GM23248 (cell line): ENCODE data around the gene PAX6. TPM values are rescaled to one million over a fixed set of nuclear protein-coding genes. Genes with fewer than 3 reads are reported as not detected.

ENCODE experiments used
- DNase-seq: peaks from one replicate; pipeline ENCODE4 v3.0.0-alpha.2; 2015
- H2AFZ ChIP-seq: fragments of 200-600 bp; sonication (generic); 2 replicates; pipeline ENCODE4 v1.6.1; 2016; ENCODE audit warnings: antibody characterized with exemption
- H3F3A ChIP-seq: fragments of 200-600 bp; sonication (generic); 2 replicates; pipeline ENCODE4 v1.6.1; 2016; ENCODE audit warnings: mild to moderate bottlenecking, antibody characterized with exemption, mixed run types; ENCODE audit not compliant: insufficient read depth
- H3K27ac ChIP-seq: fragments of 200-600 bp; sonication (generic); 2 replicates; pipeline ENCODE4 v1.5.1; 2016; ENCODE audit warnings: mild to moderate bottlenecking
- H3K27me3 ChIP-seq: fragments of 200-600 bp; sonication (generic); replicated peaks from 2 replicates; pipeline ENCODE4 v1.6.1; 2016; ENCODE audit warnings: mild to moderate bottlenecking; ENCODE audit not compliant: insufficient read depth
- H3K36me3 ChIP-seq: fragments of 200-600 bp; sonication (generic); 2 replicates; pipeline ENCODE4 v1.6.1; 2016; ENCODE audit warnings: low read depth, mild to moderate bottlenecking
- H3K4me1 ChIP-seq: fragments of 200-600 bp; sonication (generic); 2 replicates; pipeline ENCODE4 v1.6.1; 2016; ENCODE audit warnings: mild to moderate bottlenecking; ENCODE audit not compliant: insufficient read depth
- H3K4me2 ChIP-seq: fragments of 200-600 bp; sonication (generic); one replicate; pipeline ENCODE4 v1.6.1; 2016; ENCODE audit warnings: mild to moderate bottlenecking; ENCODE audit not compliant: unreplicated experiment
- H3K4me3 ChIP-seq: fragments of 200-600 bp; sonication (generic); 2 replicates; pipeline ENCODE4 v1.5.1; 2016; ENCODE audit warnings: mild to moderate bottlenecking
- H3K79me2 ChIP-seq: fragments of 200-600 bp; sonication (generic); 2 replicates; pipeline ENCODE4 v1.6.1; 2016; ENCODE audit warnings: mild to moderate bottlenecking; ENCODE audit not compliant: insufficient read depth
- H3K9ac ChIP-seq: fragments of 200-600 bp; sonication (generic); 2 replicates; pipeline ENCODE4 v1.6.1; 2016; ENCODE audit warnings: mild to moderate bottlenecking
- H3K9me2 ChIP-seq: fragments of 200-600 bp; sonication (generic); 2 replicates; pipeline ENCODE4 v1.6.1; 2016; ENCODE audit warnings: mixed run types, mild to moderate bottlenecking, moderate library complexity; ENCODE audit not compliant: insufficient read depth
- H3K9me3 ChIP-seq: fragments of 200-600 bp; sonication (generic); one replicate; pipeline ENCODE4 v1.6.1; 2017; ENCODE audit warnings: low read depth
- H4K20me1 ChIP-seq: fragments of 200-600 bp; sonication (generic); 2 replicates; pipeline ENCODE4 v1.6.0; 2016; ENCODE audit not compliant: insufficient read depth
- EZH2 ChIP-seq: fragments of 200-600 bp; sonication (generic); IDR thresholded peaks from 2 replicates; pipeline ENCODE4 v1.6.1; 2018; ENCODE audit warnings: antibody characterized with exemption, mild to moderate bottlenecking; ENCODE audit not compliant: insufficient read depth, poor library complexity, severe bottlenecking
- EZH2phosphoT487 ChIP-seq: fragments of 200-600 bp; sonication (generic); IDR thresholded peaks from 2 replicates; pipeline ENCODE4 v1.6.1; 2018; ENCODE audit warnings: antibody characterized with exemption, moderate library complexity, mild to moderate bottlenecking, low read depth; ENCODE audit not compliant: insufficient read depth
- WGBS, 2 experiments: methylation state at CpG; one replicate each; pipeline ENCODE4 v1.1.6; 2015 to 2017; ENCODE audit warnings: low lambda C conversion rate in 2 of 2, low coverage in 1 of 2; ENCODE audit errors: missing lambda C conversion rate in 2 of 2; 5-methylcytosine and 5-hydroxymethylcytosine counted together
- in situ Hi-C: fragments of 300-500 bp; cut with MboI; formaldehyde crosslinking; loops from 2 replicates; pipeline ENCODE4 v1.15.0; 2020
- polyA plus RNA-seq: library from polyadenylated mRNA; unstranded; fragments of >200 nt; fragmentation: Nextera tagmentation; extraction: Ambion mirVana; gene quantifications from 2 replicates; pipeline ENCODE4 v1.2.1, GENCODE V29; 2016
- total RNA-seq: library from RNA; depleted of rRNA; stranded (reverse); fragments of >200 nt; shearing (Covaris generic); gene quantifications from 2 replicates; pipeline ENCODE4 v1.2.3, GENCODE V29; 2014

The PAX6 gene
- total and polyA plus RNA-seq, 2 experiments from 2014 or later, result 0.21 TPM; not detected in 1

GRCh38 chr11:31764766-31765165 lies 46.4 kb downstream of the PAX6 start:
- H3K4me1 ChIP-seq, result no peaks in the 10 kb centered on the region
- WGBS, 2 experiments, result 68 to 71% methylated on average over 5 of the region's 5 CpGs
- H3K9me3 ChIP-seq, result no peaks in the 10 kb centered on the region
- in situ Hi-C loops, result no loop called here
- H3F3A ChIP-seq, result no peaks in the 10 kb centered on the region
- H3K4me2 ChIP-seq, result no peak overlapping the region
- no peak for DNase-seq
- no peaks in the 10 kb centered on the region for H4K20me1 ChIP-seq
- H3K27ac ChIP-seq, result no peak overlapping the region
- H3K79me2 ChIP-seq, result no peaks in the 10 kb centered on the region
- no peak for TF ChIP-seq EZH2
- TF ChIP-seq EZH2phosphoT487, result no peak
- H3K9me2 ChIP-seq, result no peaks in the 10 kb centered on the region
- no peaks in the 10 kb centered on the region for H3K27me3 ChIP-seq
- no peaks in the 10 kb centered on the region for H3K36me3 ChIP-seq
- no peak overlapping the region for H3K9ac ChIP-seq
- no peak overlapping the region for H2AFZ ChIP-seq
- no peak overlapping the region for H3K4me3 ChIP-seq

- no peaks in the 10 kb centered on the region for H3F3A ChIP-seq
- in situ Hi-C loops, result no loop called here
- TF ChIP-seq EZH2, result no peak
- TF ChIP-seq EZH2phosphoT487, result no peak
- no peak overlapping the region for H3K4me2 ChIP-seq
- no peaks in the 10 kb centered on the region for H3K36me3 ChIP-seq
- no peaks in the 10 kb centered on the region for H3K9me3 ChIP-seq
- no peaks in the 10 kb centered on the region for H3K9me2 ChIP-seq
- H3K4me3 ChIP-seq, result no peak overlapping the region
- H3K27me3 ChIP-seq, result no peaks in the 10 kb centered on the region
- no peaks in the 10 kb centered on the region for H4K20me1 ChIP-seq
- DNase-seq, result no peak
- no peak overlapping the region for H3K27ac ChIP-seq
- no peak overlapping the region for H2AFZ ChIP-seq
- no peaks in the 10 kb centered on the region for H3K79me2 ChIP-seq
- H3K9ac ChIP-seq, result no peak overlapping the region
- 91% methylated on average over 5 of the region's 5 CpGs for WGBS, 2 experiments
- H3K4me1 ChIP-seq, result no peaks in the 10 kb centered on the region
These were observed 46.9 kb downstream of the PAX6 start for GRCh38 chr11:31764261-31764660.

- DNase-seq, result no peak
- TF ChIP-seq EZH2phosphoT487, result no peak
- TF ChIP-seq EZH2, result no peak
- Histone ChIP-seq H3K9me2 (no peaks in the 10 kb centered on the region), H3K79me2 (no peaks in the 10 kb centered on the region), H4K20me1 (no peaks in the 10 kb centered on the region), H3K9ac (no peak overlapping the region), H2AFZ (no peak overlapping the region), H3K27me3 (no peaks in the 10 kb centered on the region), H3K4me3 (no peak overlapping the region), H3F3A (no peaks in the 10 kb centered on the region), H3K4me1 (no peaks in the 10 kb centered on the region), H3K36me3 (no peaks in the 10 kb centered on the region), H3K9me3 (no peaks in the 10 kb centered on the region), H3K27ac (no peak overlapping the region), H3K4me2 (no peak overlapping the region)
- in situ Hi-C loops, result no loop called here
These were observed 47.8 kb downstream of the PAX6 start for GRCh38 chr11:31763296-31763695.

- H3K9me3 ChIP-seq, result no peaks in the 10 kb centered on the region
- H3K27ac ChIP-seq, result no peak overlapping the region
- H3K9ac ChIP-seq, result no peak overlapping the region
- no peaks in the 10 kb centered on the region for H4K20me1 ChIP-seq
- WGBS, 2 experiments, result 91 to 96% methylated on average over 1 of the region's 1 CpG
- in situ Hi-C loops, result no loop called here
- no peak overlapping the region for H2AFZ ChIP-seq
- no peaks in the 10 kb centered on the region for H3K4me1 ChIP-seq
- TF ChIP-seq EZH2phosphoT487, result no peak
- TF ChIP-seq EZH2, result no peak
- no peak overlapping the region for H3K4me3 ChIP-seq
- no peak for DNase-seq
- no peaks in the 10 kb centered on the region for H3K27me3 ChIP-seq
- H3F3A ChIP-seq, result no peaks in the 10 kb centered on the region
- no peaks in the 10 kb centered on the region for H3K36me3 ChIP-seq
- no peak overlapping the region for H3K4me2 ChIP-seq
- H3K79me2 ChIP-seq, result no peaks in the 10 kb centered on the region
- no peaks in the 10 kb centered on the region for H3K9me2 ChIP-seq
These were observed 49.5 kb downstream of the PAX6 start for GRCh38 chr11:31761636-31762035.

GRCh38 chr11:31757260-31757835 lies 53.8 kb downstream of the PAX6 start:
- Histone ChIP-seq H3F3A (no peaks in the 10 kb centered on the region), H2AFZ (no peak overlapping the region), H3K9me2 (no peaks in the 10 kb centered on the region), H3K9me3 (no peaks in the 10 kb centered on the region), H3K79me2 (no peaks in the 10 kb centered on the region), H3K4me1 (no peaks in the 10 kb centered on the region), H3K4me3 (no peak overlapping the region), H4K20me1 (no peaks in the 10 kb centered on the region), H3K27me3 (no peaks in the 10 kb centered on the region), H3K4me2 (no peak overlapping the region), H3K27ac (no peak overlapping the region), H3K36me3 (no peaks in the 10 kb centered on the region), H3K9ac (no peak overlapping the region)
- no peak for DNase-seq
- 63 to 65% methylated on average over 3 of the region's 3 CpGs for WGBS, 2 experiments
- in situ Hi-C loops, result no loop called here
- no peak for TF ChIP-seq EZH2
